ENCODE data around the gene QRFP. TPM values are rescaled to one million over a fixed set of nuclear protein-coding genes. Genes with fewer than 3 reads are reported as not detected.

Gene QRFP
- total RNA-seq, 1 experiment from 2014 or later, result not detected

GRCh38 chr9:130938184-130938651 is 41.6 kb upstream of the QRFP start:
- Histone ChIP-seq H3K27ac (ENCODE audit: low read depth, low read length) (peak overlapping the region; percentile 42; the same call in 1 of the 2 replicates), H4K20me1 (ENCODE audit: insufficient read depth) (no peaks in the 10 kb centered on the region), H3K9ac (ENCODE audit: low read length) (peak overlapping the region; percentile 61), H3K9me3 (ENCODE audit: control insufficient read depth in 1 of 2, insufficient read depth in 1 of 2, low read depth in 1 of 2, low read length in 2 of 2) (no peaks in the 10 kb centered on the region), H3K27me3 (ENCODE audit: insufficient read depth, low read length) (no peaks in the 10 kb centered on the region), H3K4me3 (replicated peaks in 1 of 2; ENCODE audit: low read depth in 1 of 2, low read length in 2 of 2) (peak overlapping the region; percentile 58 to 77), H3K36me3 (ENCODE audit: control insufficient read depth in 1 of 2, insufficient read depth in 2 of 2, low read length in 2 of 2) (no peaks in the 10 kb centered on the region), H3K9me2 (ENCODE audit: insufficient read depth) (no peaks in the 10 kb centered on the region), H3K4me2 (ENCODE audit: low read length) (peak overlapping the region; percentile 93), H3K4me1 (ENCODE audit: control insufficient read depth in 1 of 2, insufficient read depth in 2 of 2, low read length in 2 of 2) (peaks cover 27 to 57% of the 10 kb centered on the region in 2 experiments), H3K79me2 (ENCODE audit: insufficient read depth, low read length) (no peaks in the 10 kb centered on the region), H2AFZ (ENCODE audit: low read depth, low read length, poor library complexity, severe bottlenecking) (no peak overlapping the region)
- TF ChIP-seq SRF (IDR thresholded peaks at IDR 0.05; ENCODE audit: low read depth), result no peak
- TF ChIP-seq MAX (IDR thresholded peaks at IDR 0.05), result no peak
- no peak for TF ChIP-seq SIN3A (IDR thresholded peaks at IDR 0.05; ENCODE audit: low read depth)
- TF ChIP-seq POLR2AphosphoS5 (IDR thresholded peaks at IDR 0.05; ENCODE audit: low read depth, low read length), result no peak
- no peak for TF ChIP-seq CTCF (IDR thresholded peaks at IDR 0.05 in 2 of 3, conservative IDR thresholded peaks at IDR 0.05 in 1 of 3; ENCODE audit: borderline replicate concordance in 1 of 3, insufficient read depth in 1 of 3, low read depth in 2 of 3, low read length in 2 of 3)
- TF ChIP-seq ZFX (IDR thresholded peaks at IDR 0.05), result no peak
- no peak for TF ChIP-seq FOSL1 (IDR thresholded peaks at IDR 0.05; ENCODE audit: low read depth)
- no peak for TF ChIP-seq REST (IDR thresholded peaks at IDR 0.05; ENCODE audit: low read depth)
- no peak for TF ChIP-seq POLR2A (IDR thresholded peaks at IDR 0.05; ENCODE audit: borderline replicate concordance, extremely low read depth, insufficient read depth, insufficient read length)
- no peak for TF ChIP-seq ATF3 (IDR thresholded peaks at IDR 0.05)
- TF ChIP-seq EZH2phosphoT487 (IDR thresholded peaks at IDR 0.05; ENCODE audit: borderline replicate concordance), result no peak
- TF ChIP-seq JUND (IDR thresholded peaks at IDR 0.05), result no peak
- TF ChIP-seq SP1 (IDR thresholded peaks at IDR 0.05; ENCODE audit: low read depth), result no peak
- DNase-seq (ENCODE audit: low read depth, low spot score) (no peak), ATAC-seq (0 out of 2 replicates have a peak, but pooled peaks have one; percentile 0)
- CTCF ChIA-PET, result no interaction called here
- no TSS peak for BruUV-seq (replicated peaks)
- intact Hi-C loops (cut with micrococcal nuclease), result no loop called here
- RAD21 ChIA-PET (ENCODE audit: low non-redundant PET in 1 of 2, low total read pairs in 2 of 2, uncharacterized antibody in 2 of 2, unreplicated experiment in 2 of 2), result no interaction called here
- POLR2A ChIA-PET, result no interaction called here
